ENCODE measurements around the gene ZNF407.

GRCh38 chr18:74551452-74551851, 46.2 kb upstream of the ZNF407 start:
- no peak for TF ChIP-seq POLR2A (IDR thresholded peaks at IDR 0.05)
- no peak for TF ChIP-seq CTCF (IDR thresholded peaks at IDR 0.05)

Data from stomach (tissue), 4 donors.